DOHH2 (cell line): ENCODE results near the gene YTHDF1.

Experiments
- H3F3A ChIP-seq: fragments of 200-600 bp; sonication (generic), shearing (Covaris generic); 2 replicates; pipeline ENCODE4 v1.6.0; 2016; ENCODE audit warnings: antibody characterized with exemption, mild to moderate bottlenecking; ENCODE audit not compliant: control insufficient read depth, insufficient read depth
- H3K27ac ChIP-seq: fragments of 200-600 bp; sonication (generic); 2 replicates; pipeline ENCODE4 v1.5.1; 2014; ENCODE audit warnings: low read depth, mild to moderate bottlenecking, low read length, moderate library complexity
- H3K27me3 ChIP-seq: fragments of 200-600 bp; sonication (generic); 2 replicates; pipeline ENCODE4 v1.6.1; 2014; ENCODE audit warnings: mild to moderate bottlenecking, low read length, mixed read lengths; ENCODE audit not compliant: control insufficient read depth
- H3K36me3 ChIP-seq: fragments of 200-600 bp; sonication (generic); 2 replicates; pipeline ENCODE4 v1.6.1; 2014; ENCODE audit warnings: mild to moderate bottlenecking, low read length, moderate library complexity, mixed read lengths; ENCODE audit not compliant: control insufficient read depth
- H3K4me1 ChIP-seq: fragments of 200-600 bp; sonication (generic); 2 replicates; pipeline ENCODE4 v1.6.1; 2014; ENCODE audit warnings: mild to moderate bottlenecking, low read length, mixed read lengths; ENCODE audit not compliant: control insufficient read depth
- H3K4me2 ChIP-seq: fragments of 200-600 bp; sonication (generic); 2 replicates; pipeline ENCODE4 v1.6.0; 2014; ENCODE audit warnings: mild to moderate bottlenecking, low read length, moderate library complexity
- H3K4me3 ChIP-seq: fragments of 200-600 bp; sonication (generic); 2 replicates; pipeline ENCODE4 v1.5.1; 2014; ENCODE audit warnings: mild to moderate bottlenecking, low read length, mixed read lengths
- H3K79me2 ChIP-seq: fragments of 200-600 bp; sonication (generic); 2 replicates; pipeline ENCODE4 v1.6.1; 2014; ENCODE audit warnings: mild to moderate bottlenecking, low read length, mixed read lengths; ENCODE audit not compliant: control insufficient read depth
- H3K9me2 ChIP-seq: fragments of 200-600 bp; sonication (generic); replicated peaks from 2 replicates; pipeline ENCODE4 v1.6.1; 2014; ENCODE audit warnings: mild to moderate bottlenecking, low read length, mixed read lengths; ENCODE audit not compliant: control insufficient read depth
- H3K9me3 ChIP-seq: fragments of 200-600 bp; sonication (generic); 2 replicates; pipeline ENCODE4 v1.6.1; 2014; ENCODE audit warnings: antibody characterized with exemption, low read length, mixed read lengths; ENCODE audit not compliant: control insufficient read depth, insufficient read depth
- H4K20me1 ChIP-seq: fragments of 200-600 bp; sonication (generic); 2 replicates; pipeline ENCODE4 v1.6.0; 2014; ENCODE audit warnings: low read depth, mild to moderate bottlenecking, antibody characterized with exemption, low read length, moderate library complexity; ENCODE audit not compliant: control insufficient read depth, insufficient read depth
- EZH2phosphoT487 ChIP-seq: fragments of 200-600 bp; sonication (generic); IDR thresholded peaks from 2 replicates; pipeline ENCODE4 v1.6.1; 2017; ENCODE audit warnings: borderline replicate concordance, mild to moderate bottlenecking, antibody characterized with exemption, low read length, moderate library complexity, mixed read lengths
- TF ChIP-seq, protein P1 (sequence below): fragments of 200-600 bp; sonication (generic); IDR thresholded peaks from one replicate; pipeline ENCODE4 v1.5.1; 2014; ENCODE audit warnings: antibody characterized with exemption, mild to moderate bottlenecking, low read depth, low read length; ENCODE audit not compliant: poor library complexity, severe bottlenecking

YTHDF1 gene

DNA sequence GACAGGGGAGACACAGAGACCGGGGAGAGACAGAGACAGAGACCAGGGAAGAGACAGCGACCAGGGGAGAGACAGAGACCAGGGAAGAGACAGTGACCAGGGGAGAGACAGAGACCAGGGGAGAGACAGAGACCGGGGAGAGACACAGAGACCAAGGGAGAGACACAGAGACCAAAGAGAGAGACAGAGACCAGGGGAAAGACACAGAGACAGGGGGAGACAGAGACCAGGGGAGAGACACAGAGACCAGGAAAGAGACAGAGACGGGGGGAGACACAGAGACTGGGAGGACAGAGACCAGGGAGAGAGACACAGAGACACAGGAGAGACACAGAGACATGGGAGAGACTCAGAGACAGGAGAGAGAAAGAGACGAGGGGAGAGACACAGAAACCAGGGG is 43.9 kb downstream of the YTHDF1 start:
- no peaks in the 10 kb centered on the region for H3K79me2 ChIP-seq
- H3K27me3 ChIP-seq = peaks cover 27% of the 10 kb centered on the region

DNA sequence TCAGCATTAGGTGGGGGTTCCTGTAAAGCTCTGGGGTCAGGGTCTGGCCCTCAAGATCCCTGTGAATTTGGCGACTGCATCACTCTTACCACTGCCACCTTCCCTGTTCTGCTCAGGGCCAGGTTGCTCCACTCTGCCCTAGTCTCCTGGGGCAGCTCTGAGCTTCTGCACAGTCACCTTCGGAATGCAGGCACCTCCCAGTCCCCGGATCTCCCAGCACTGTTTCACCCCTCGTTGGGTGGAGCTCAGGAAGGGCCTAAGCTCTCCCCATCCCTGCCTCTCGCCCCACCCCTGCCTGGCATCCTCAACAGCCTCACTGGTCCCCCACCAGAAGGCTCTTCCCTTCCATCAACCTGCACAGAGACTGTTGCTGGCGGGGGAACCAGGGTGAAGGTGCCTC is 46.2 kb downstream of the YTHDF1 start:
- Histone ChIP-seq H3K9me3 (no peaks in the 10 kb centered on the region), H3K4me3 (no peak overlapping the region), H3F3A (no peaks in the 10 kb centered on the region), H4K20me1 (no peaks in the 10 kb centered on the region), H3K27me3 (peaks cover 8% of the 10 kb centered on the region), H3K36me3 (no peaks in the 10 kb centered on the region), H3K4me2 (no peak overlapping the region), H3K27ac (no peak overlapping the region), H3K79me2 (no peaks in the 10 kb centered on the region), H3K9me2 (no peaks in the 10 kb centered on the region), H3K4me1 (peaks cover under 1% of the 10 kb centered on the region; the same call in 1 of the 2 replicates)
- TF ChIP-seq EZH2phosphoT487 = no peak
- TF ChIP-seq, protein P1, sequence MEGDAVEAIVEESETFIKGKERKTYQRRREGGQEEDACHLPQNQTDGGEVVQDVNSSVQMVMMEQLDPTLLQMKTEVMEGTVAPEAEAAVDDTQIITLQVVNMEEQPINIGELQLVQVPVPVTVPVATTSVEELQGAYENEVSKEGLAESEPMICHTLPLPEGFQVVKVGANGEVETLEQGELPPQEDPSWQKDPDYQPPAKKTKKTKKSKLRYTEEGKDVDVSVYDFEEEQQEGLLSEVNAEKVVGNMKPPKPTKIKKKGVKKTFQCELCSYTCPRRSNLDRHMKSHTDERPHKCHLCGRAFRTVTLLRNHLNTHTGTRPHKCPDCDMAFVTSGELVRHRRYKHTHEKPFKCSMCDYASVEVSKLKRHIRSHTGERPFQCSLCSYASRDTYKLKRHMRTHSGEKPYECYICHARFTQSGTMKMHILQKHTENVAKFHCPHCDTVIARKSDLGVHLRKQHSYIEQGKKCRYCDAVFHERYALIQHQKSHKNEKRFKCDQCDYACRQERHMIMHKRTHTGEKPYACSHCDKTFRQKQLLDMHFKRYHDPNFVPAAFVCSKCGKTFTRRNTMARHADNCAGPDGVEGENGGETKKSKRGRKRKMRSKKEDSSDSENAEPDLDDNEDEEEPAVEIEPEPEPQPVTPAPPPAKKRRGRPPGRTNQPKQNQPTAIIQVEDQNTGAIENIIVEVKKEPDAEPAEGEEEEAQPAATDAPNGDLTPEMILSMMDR = no peak

More for the DNA sequence above, 43.9 kb downstream of the YTHDF1 start:
- H3K36me3 ChIP-seq = no peaks in the 10 kb centered on the region
- H3K4me2 ChIP-seq = no peak overlapping the region
- no peak for TF ChIP-seq EZH2phosphoT487
- TF ChIP-seq, protein P1 = no peak
- H3F3A ChIP-seq = no peaks in the 10 kb centered on the region
- H3K4me1 ChIP-seq = peaks cover 6% of the 10 kb centered on the region; the same call in 1 of the 2 replicates
- no peaks in the 10 kb centered on the region for H4K20me1 ChIP-seq
- H3K9me2 ChIP-seq = no peaks in the 10 kb centered on the region
- H3K27ac ChIP-seq = no peak overlapping the region
- H3K9me3 ChIP-seq = no peaks in the 10 kb centered on the region
- no peak overlapping the region for H3K4me3 ChIP-seq

DNA sequence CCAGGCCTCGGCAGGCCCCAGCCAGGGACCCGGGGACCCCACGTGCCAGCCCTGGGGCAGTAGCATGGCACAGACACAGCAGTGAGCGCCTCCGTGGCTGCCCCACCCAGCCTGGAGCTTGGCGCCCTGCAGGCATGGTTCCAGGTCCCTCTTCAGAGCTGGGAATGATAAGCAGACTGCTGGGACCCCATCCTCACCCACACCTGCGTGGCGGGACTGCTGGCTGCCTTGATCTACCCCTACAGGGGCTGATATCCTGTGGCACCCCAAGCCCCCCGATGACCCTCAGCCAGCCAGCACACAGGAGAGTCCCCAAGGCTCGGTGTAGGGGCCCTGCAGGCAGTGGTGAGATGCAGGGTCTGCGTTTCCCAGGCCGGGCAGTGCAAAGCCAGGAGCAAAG is 47.1 kb downstream of the YTHDF1 start:
- H3K36me3 ChIP-seq = no peaks in the 10 kb centered on the region
- TF ChIP-seq, protein P1 = no peak
- TF ChIP-seq EZH2phosphoT487 = no peak
- no peaks in the 10 kb centered on the region for H3K9me3 ChIP-seq
- no peaks in the 10 kb centered on the region; the same call in 1 of the 2 replicates for H3K27me3 ChIP-seq
- H3K4me1 ChIP-seq = no peaks in the 10 kb centered on the region
- no peaks in the 10 kb centered on the region for H3F3A ChIP-seq
- H3K4me3 ChIP-seq = no peak overlapping the region
- no peaks in the 10 kb centered on the region for H4K20me1 ChIP-seq
- no peak overlapping the region for H3K4me2 ChIP-seq
- H3K9me2 ChIP-seq = no peaks in the 10 kb centered on the region
- no peaks in the 10 kb centered on the region for H3K79me2 ChIP-seq
- H3K27ac ChIP-seq = no peak overlapping the region
